Measurements from ENCODE around the gene SPDYE1.
"Not testable (repeated sequence)": the region's sequence is repeated elsewhere in the genome, so short reads cannot be mapped to it uniquely, and the experiment has no call there.

The SPDYE1 gene

DNA sequence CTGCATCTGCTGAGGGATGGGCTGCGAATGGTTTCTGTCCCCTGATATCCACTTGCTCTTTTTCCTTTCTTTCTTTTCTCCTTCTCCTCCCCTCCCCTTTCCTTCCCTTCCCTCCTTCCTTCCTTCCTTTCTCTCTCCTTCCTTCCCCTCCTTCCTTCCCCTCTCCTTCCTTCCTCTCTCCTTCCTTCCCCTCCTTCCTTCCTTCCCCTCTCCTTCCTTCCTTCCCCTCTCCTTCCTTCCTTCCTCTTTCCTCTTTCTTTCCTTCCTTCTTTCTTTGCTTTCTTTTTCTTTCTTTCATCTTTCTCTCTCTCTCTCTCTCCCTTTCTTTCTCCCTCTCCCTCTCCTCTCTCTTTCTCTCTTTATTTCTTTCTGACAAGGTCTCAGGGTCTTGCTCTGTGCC, 20.2 kb upstream of the SPDYE1 start:
- TF ChIP-seq, protein P1, sequence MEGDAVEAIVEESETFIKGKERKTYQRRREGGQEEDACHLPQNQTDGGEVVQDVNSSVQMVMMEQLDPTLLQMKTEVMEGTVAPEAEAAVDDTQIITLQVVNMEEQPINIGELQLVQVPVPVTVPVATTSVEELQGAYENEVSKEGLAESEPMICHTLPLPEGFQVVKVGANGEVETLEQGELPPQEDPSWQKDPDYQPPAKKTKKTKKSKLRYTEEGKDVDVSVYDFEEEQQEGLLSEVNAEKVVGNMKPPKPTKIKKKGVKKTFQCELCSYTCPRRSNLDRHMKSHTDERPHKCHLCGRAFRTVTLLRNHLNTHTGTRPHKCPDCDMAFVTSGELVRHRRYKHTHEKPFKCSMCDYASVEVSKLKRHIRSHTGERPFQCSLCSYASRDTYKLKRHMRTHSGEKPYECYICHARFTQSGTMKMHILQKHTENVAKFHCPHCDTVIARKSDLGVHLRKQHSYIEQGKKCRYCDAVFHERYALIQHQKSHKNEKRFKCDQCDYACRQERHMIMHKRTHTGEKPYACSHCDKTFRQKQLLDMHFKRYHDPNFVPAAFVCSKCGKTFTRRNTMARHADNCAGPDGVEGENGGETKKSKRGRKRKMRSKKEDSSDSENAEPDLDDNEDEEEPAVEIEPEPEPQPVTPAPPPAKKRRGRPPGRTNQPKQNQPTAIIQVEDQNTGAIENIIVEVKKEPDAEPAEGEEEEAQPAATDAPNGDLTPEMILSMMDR (IDR thresholded peaks at IDR 0.05; ENCODE audit: low read depth, low read length, missing control alignments) = no peak
- H3K4me3 ChIP-seq (ENCODE audit: low read depth, low read length) = no peak overlapping the region
- no peak for DNase-seq (ENCODE audit: low read depth)

DNA sequence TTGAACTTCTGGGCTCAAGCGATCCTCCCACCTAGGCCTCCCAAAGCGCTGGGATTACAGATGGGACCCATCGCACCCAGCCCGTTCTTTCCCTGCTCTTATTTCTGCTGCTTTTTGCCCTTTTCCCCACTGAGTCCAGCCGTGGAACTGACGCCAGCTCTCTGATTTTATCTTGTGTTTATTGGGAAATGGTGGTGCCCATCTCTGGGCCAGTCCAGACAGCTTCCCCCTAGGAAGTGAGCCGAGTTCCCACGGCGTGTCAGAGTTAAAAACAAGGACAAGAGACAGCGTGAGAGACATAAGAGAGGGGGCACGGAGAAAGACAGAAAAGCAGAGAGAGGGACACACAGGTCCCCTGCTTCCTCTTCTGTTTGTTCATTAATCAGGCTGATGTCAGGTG, 19.6 kb upstream of the SPDYE1 start:
- not testable (repeated sequence) for DNase-seq (ENCODE audit: low read depth); H3K4me3 ChIP-seq (ENCODE audit: low read depth, low read length)

DNA sequence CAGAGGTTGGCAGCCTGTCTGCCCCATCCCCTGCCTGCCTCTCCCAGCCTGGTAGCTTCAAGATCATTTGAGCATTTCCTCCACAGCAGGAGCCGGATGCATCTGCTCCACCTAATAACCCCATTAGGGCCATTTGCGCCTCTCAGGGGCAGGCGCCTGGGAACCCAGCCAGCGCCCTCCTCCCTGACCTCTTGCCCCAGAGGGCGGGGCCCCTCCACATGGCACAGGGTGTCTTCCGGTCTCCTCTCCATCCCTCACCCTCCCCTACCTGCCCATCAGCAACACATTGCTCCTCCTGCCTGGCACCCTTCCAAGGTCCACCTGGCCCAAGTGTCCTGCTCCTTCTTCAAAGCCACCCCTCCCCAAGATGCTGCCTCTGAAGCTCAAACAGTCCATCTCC, 14.8 kb upstream of the SPDYE1 start:
- DNase-seq (ENCODE audit: low read depth); H3K4me3 ChIP-seq (ENCODE audit: low read depth, low read length): not testable (repeated sequence)

DNA sequence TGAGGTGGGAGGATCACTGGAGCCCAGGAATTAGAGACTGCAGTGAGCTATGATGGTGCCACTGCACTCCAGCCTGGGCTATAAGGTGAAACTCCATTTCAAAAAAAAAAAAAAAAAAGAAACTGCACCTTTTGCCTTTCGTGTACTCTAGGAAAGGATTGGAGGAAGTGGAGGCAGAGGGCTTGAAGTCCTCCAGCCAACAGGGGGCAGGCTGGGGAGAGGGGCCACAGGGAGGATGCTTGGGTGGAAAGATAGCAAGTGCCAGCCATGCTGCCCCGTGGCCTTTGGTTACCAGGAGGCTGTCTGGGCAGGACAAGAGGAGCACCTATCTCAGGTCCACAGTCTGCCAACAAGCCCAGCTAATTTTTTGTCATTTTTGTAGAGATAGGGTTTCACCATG, 14.0 kb upstream of the SPDYE1 start:
- not testable (repeated sequence) for DNase-seq (ENCODE audit: low read depth)

DNA sequence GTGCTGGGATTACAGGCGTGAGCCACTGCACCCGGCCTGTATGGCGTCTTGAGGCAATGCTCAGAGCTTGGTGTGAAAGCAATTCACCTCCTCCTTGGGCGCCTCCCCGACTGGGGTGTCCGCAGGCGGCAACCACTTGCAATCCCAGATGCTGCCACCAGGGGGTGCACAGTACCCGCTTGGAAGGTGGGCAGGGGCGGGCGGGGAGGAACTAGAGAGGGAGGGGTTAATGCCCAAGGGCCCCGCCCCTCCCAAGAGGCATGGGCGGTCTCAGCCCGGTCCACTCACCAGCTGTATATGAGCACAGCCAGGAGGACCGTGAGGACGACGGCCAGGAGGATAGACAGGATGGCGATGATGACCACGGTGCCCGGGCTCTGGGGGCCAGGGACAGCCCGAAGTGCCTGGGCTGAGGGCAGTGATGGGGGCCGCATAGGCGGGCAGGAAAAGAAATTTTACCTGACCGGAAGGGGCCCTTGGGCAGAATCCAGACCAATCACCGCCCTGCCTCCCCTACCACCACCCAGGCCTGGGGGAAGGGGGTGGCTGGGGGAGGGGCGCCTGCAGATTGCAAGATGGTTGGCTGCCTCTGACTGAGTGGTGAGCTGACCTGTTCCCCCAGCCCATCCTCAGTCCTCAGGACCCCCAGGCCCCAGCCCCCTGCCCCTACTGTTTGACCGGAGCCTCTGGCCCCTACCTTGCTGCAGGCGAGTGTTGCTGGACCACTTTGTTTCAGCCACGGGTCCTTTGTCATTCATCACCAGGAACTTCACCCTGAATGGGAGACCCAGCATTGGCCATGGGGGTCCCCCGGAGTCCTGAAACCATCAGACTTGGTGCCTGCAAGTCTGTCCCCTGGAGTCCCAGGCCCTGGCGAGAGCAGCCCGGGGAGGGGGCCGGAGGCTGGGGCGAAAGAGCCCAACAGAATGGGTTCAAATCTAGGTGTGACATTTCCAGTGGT, 11.5 kb upstream of the SPDYE1 start:
- TF ChIP-seq, protein P1 (IDR thresholded peaks at IDR 0.05; ENCODE audit: low read depth, low read length, missing control alignments) = peak; percentile 61
- peak; percentile 31 for DNase-seq (ENCODE audit: low read depth)
- H3K4me3 ChIP-seq (ENCODE audit: low read depth, low read length) = not testable (repeated sequence)

More for the DNA sequence above, 14.0 kb upstream of the SPDYE1 start:
- H3K4me3 ChIP-seq (ENCODE audit: low read depth, low read length) = not testable (repeated sequence)

DNA sequence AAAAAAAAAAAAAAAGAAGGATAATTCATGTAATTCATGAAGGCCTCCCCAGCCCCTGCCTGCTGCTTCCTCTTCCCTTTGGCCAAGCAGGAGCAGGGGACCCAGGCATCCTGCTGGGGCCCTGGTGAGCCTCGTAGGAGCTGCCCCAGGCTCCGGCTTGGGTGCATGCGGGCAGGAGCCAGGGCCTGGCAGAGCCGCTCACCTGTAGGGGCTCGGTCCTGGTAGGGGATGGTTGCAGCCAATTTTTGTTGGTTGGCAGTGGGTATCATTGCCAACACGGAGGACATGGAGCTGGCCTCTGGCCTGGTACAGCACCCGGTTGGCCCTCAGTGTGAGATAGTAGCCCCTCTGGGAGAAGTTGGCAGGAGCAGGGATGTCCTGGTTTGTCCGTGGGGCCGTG, 10.2 kb upstream of the SPDYE1 start:
- not testable (repeated sequence) for H3K4me3 ChIP-seq (ENCODE audit: low read depth, low read length); DNase-seq (ENCODE audit: low read depth)

DNA sequence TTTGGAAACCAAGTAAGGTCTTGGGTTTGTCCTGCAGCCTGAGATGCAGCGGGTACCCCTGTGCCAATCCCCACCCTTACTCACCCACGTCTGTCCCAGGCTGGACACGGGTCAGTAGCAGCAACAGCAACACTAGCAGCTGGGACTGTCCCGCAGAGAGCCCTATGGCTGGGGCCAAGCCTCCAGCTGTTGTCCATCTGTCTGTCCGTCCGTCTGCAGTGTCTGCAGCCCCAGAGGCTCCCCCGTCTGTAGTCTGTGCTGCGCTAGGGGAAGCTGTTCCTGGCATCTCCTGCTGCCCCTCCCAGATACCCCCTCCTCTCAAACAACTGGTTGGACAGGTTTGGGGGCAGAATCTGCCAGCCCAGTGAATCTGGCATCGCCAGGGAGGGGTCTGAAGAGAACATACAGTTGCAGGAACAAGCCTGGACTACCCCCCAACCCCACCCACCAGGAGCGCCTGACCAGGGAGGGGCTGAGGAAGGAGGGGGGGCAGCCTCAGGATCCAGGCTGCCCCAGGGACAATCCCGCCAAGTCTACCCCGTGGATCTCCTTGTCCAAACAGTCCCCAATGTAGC, 7.6 kb upstream of the SPDYE1 start:
- H3K4me3 ChIP-seq (ENCODE audit: low read depth, low read length); DNase-seq (ENCODE audit: low read depth): not testable (repeated sequence)

DNA sequence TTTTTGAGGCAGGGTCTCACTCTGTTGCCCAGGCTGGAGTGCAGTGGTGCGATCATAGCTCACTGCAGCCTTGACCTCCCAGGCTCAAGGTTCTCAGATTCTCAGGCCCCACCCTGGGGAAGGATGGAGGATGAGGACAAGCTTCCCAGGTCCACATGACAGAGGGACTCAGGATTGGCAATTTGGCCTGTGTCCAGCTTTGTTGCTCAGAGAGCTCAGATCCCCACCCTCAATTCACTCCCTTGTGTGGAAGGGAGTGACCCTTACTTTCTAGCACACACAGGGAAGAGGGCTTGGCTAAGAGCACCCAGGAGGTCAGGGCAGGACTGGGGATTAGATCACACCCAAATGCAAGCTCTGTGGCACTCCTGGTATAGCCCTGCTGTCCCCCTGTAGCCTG, 6.9 kb upstream of the SPDYE1 start:
- DNase-seq (ENCODE audit: low read depth); H3K4me3 ChIP-seq (ENCODE audit: low read depth, low read length): not testable (repeated sequence)

DNA sequence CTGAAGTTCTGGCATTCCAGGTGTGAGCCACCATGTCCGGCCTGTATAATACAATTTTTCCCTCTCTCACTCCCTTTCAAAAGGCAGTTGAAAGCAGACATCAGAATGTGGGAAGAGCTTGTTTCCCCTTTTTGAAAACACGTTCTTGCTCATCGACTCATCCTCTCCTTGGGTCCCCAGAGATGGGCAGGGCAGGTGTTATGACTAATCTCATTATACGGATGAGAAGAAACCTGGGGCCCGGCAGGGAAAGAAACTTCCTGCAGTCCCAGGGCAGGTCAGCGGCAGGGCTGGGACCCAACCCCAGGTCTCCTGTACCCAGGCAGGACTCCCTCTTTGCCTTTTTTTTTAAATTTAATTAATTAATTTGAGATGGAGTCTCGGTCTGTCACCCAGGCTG, 4.8 kb upstream of the SPDYE1 start:
- DNase-seq (ENCODE audit: low read depth) = peak; percentile 48
- H3K4me3 ChIP-seq (ENCODE audit: low read depth, low read length) = not testable (repeated sequence)

DNA sequence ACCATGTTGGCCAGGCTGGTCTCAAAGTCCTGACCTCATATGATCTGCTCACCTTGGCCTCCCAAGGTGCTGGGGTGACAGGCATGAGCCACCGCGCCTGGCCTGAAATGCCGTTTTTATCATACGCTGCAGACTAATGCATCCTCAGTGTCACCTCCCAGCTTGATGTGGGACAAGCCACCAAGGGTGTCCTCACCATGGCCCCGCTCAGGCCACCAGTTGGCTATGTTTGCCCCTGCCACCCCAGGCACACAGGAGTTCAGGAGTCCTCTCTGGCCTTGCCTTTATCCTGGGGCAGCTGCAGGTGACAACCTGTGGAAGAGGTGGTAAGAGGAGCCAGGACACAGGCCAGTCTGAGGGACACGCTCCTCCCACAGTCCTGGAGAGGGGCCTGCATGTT, 3.0 kb upstream of the SPDYE1 start:
- not testable (repeated sequence) for H3K4me3 ChIP-seq (ENCODE audit: low read depth, low read length); DNase-seq (ENCODE audit: low read depth)

DNA sequence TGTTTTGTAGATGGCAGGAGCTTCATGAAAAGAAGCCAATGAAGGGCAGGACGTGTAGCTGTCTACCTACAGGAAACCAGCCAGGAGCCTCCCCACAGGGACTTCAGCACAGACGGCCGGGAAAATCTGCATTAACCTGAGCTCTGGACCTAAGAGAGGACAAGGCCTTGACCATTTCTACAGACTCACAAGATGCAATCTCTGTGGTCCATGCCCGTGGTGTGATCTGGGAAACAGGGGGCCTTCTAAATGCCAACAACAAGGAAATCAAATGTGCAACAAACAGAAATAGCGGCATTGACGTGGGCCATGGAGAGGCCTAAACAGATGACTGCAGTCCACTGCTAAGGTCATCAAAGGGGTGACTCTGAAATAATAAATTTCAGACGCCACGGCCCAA, 14.4 kb downstream of the SPDYE1 start:
- DNase-seq (ENCODE audit: low read depth); H3K4me3 ChIP-seq (ENCODE audit: low read depth, low read length): not testable (repeated sequence)

DNA sequence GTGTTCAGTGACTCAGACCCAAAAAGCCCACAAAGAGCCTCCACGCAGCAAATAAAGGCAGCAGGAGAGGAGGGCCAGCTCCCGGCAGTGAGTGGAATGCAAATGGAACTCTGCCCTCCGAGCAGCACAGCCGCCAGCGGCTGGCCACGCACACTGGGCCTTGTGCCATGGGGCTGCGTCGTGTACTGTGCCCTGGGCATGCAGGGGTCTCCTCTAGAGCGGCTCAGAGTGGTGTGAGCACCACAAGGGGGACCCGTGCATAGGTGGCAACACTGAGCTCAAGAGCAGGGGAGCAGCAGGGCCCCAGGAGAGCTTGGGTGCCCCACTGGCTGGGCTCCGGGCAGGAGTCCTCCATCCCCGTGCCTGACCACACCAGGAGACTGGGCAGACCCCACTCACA, 17.4 kb downstream of the SPDYE1 start:
- DNase-seq (ENCODE audit: low read depth); H3K4me3 ChIP-seq (ENCODE audit: low read depth, low read length): not testable (repeated sequence)
